ENCODE results near the gene GXYLT1. TPM values are rescaled to one million over a fixed set of nuclear protein-coding genes. Genes with fewer than 3 reads are reported as not detected.
"Not testable (repeated sequence)": the region's sequence is repeated elsewhere in the genome, so short reads cannot be mapped to it uniquely, and the experiment has no call there.

Gene GXYLT1, protein sequence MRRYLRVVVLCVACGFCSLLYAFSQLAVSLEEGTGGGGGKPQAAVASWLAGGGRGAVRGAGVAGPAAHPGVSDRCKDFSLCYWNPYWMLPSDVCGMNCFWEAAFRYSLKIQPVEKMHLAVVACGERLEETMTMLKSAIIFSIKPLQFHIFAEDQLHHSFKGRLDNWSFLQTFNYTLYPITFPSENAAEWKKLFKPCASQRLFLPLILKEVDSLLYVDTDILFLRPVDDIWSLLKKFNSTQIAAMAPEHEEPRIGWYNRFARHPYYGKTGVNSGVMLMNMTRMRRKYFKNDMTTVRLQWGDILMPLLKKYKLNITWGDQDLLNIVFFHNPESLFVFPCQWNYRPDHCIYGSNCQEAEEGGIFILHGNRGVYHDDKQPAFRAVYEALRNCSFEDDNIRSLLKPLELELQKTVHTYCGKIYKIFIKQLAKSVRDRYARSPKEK
- 1 to 10 TPM; 5.6 to 9.6 TPM for total RNA-seq

- no peaks in the 10 kb centered on the region for H3K36me3 ChIP-seq (replicated peaks in 1 of 2; ENCODE audit: insufficient read depth in 1 of 2, low read depth in 2 of 2)
- 0% methylated on average over 5 to 87 of the region's 106 CpGs for WGBS, 2 donors
Measured at GRCh38 chr12:42144408-42145196, at the start of gene GXYLT1. TSS of gene GXYLT1 (minus strand) at chr12:42144874. CDS start at chr12:42144646, 228 bp downstream.

GRCh38 chr12:42192686-42193085 lies 48.0 kb upstream of the GXYLT1 start:
- no peaks in the 10 kb centered on the region for H3K4me1 ChIP-seq
- H3K27me3 ChIP-seq = no peaks in the 10 kb centered on the region
- WGBS, 2 donors = 92 to 98% methylated on average over 6 of the region's 6 CpGs
- no peak overlapping the region for H3K27ac ChIP-seq
- no peak for ATAC-seq
- intact Hi-C loops (cut with DNase I) = no loop called here
- TF ChIP-seq CTCF (IDR thresholded peaks at IDR 0.05) = no peak
- TF ChIP-seq POLR2A (IDR thresholded peaks at IDR 0.05) = no peak
- no peaks in the 10 kb centered on the region for H3K9me3 ChIP-seq
- H3K4me3 ChIP-seq = no peak overlapping the region
- DNase-seq = no peak
- H3K36me3 ChIP-seq (replicated peaks in 1 of 2; ENCODE audit: insufficient read depth in 1 of 2, low read depth in 2 of 2) = peaks cover 0 to 4% of the 10 kb centered on the region in 2 donors

More at GRCh38 chr12:42144408-42145196, at the start of gene GXYLT1:
- H3K27me3 ChIP-seq = no peaks in the 10 kb centered on the region
- TF ChIP-seq CTCF (IDR thresholded peaks at IDR 0.05) (peak in 2 of 7 experiments; percentile 10 to 27), POLR2A (IDR thresholded peaks at IDR 0.05) (peak; percentile 79 to 88 (median 87))
- peak within 1 kb of the TSS; percentile 74 to 94 (median 92) for H3K27ac ChIP-seq
- peaks cover 26% of the 10 kb centered on the region for H3K4me1 ChIP-seq
- H3K4me3 ChIP-seq = peak within 1 kb of the TSS; percentile 42 to 86
- peak; percentile 93 to 95 (median 94) for DNase-seq
- peak; percentile 96 for ATAC-seq
- H3K9me3 ChIP-seq = no peaks in the 10 kb centered on the region
- intact Hi-C loops (cut with DNase I) = no loop called here

DNA sequence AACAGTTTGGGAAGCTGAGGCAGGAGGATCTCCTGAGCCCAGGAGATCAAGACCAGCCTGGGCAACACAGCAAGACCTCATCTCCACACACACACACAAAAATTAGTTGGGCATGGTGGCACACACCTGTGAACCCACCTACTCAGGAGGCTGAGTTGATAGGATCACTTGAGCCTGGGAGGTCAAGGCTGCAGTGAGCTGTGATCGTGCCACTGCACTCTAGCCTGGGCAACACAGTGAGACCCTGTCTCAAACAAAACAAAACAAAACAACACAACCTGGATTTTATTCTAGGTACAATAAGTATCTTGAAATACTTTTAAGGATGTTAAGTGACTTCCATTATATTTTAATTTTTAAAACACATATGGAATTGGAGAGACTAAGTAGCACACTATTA lies 47.6 kb upstream of the GXYLT1 start:
- Histone ChIP-seq H3K27ac (no peak overlapping the region), H3K4me1 (no peaks in the 10 kb centered on the region), H3K9me3 (no peaks in the 10 kb centered on the region), H3K36me3 (replicated peaks in 1 of 2; ENCODE audit: insufficient read depth in 1 of 2, low read depth in 2 of 2) (peaks cover 0 to 4% of the 10 kb centered on the region in 2 donors), H3K27me3 (no peaks in the 10 kb centered on the region), H3K4me3 (no peak overlapping the region)
- no peak for DNase-seq
- ATAC-seq = no peak
- WGBS, 2 donors = 86 to 100% methylated on average over 1 of the region's 1 CpG
- intact Hi-C loops (cut with DNase I) = no loop called here
- TF ChIP-seq CTCF (IDR thresholded peaks at IDR 0.05) (no peak), POLR2A (IDR thresholded peaks at IDR 0.05) (no peak)

- peaks cover 0 to 4% of the 10 kb centered on the region in 2 donors for H3K36me3 ChIP-seq (replicated peaks in 1 of 2; ENCODE audit: insufficient read depth in 1 of 2, low read depth in 2 of 2)
- intact Hi-C loops (cut with DNase I) = no loop called here
- H3K9me3 ChIP-seq = no peaks in the 10 kb centered on the region
Measured at GRCh38 chr12:42190376-42190775, 45.7 kb upstream of the GXYLT1 start.

DNA sequence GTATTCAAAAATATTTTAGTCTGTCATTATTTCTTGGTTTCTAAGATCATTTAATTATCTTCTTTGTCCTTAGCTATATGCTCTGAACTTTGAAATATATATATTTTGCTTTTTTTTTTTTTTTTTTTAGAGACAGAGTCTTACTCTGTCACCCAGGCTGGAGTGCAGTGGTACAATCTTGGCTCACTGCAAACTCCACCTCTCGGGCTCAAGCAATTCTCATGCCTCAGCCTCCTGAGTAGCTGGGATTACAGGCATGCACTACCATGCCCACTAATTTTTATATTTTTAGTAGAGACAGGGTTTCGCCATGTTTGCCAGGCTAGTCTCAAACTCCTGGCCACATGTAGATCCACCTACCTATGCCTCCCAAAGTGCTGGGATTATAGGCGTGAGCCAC lies 43.6 kb upstream of the GXYLT1 start:
- H3K4me3 ChIP-seq; H3K27ac ChIP-seq; ATAC-seq; H3K36me3 ChIP-seq (replicated peaks in 1 of 2; ENCODE audit: insufficient read depth in 1 of 2, low read depth in 2 of 2); H3K27me3 ChIP-seq; H3K9me3 ChIP-seq; DNase-seq; intact Hi-C loops (cut with DNase I); H3K4me1 ChIP-seq: not testable (repeated sequence)
- WGBS, 2 donors = 97 to 98% methylated on average over 3 of the region's 3 CpGs

More at GRCh38 chr12:42190376-42190775, 45.7 kb upstream of the GXYLT1 start:
- no peaks in the 10 kb centered on the region for H3K4me1 ChIP-seq
- no peak overlapping the region for H3K27ac ChIP-seq
- H3K27me3 ChIP-seq = no peaks in the 10 kb centered on the region
- TF ChIP-seq POLR2A (IDR thresholded peaks at IDR 0.05) (no peak), CTCF (IDR thresholded peaks at IDR 0.05) (no peak)
- ATAC-seq (no peak), DNase-seq (no peak)
- H3K4me3 ChIP-seq = no peak overlapping the region

Measured in body of pancreas (tissue), 4 donors.